ENCODE data around the gene NUFIP2.
"Not testable (repeated sequence)": the region's sequence is repeated elsewhere in the genome, so short reads cannot be mapped to it uniquely, and the experiment has no call there.

The NUFIP2 gene

DNA sequence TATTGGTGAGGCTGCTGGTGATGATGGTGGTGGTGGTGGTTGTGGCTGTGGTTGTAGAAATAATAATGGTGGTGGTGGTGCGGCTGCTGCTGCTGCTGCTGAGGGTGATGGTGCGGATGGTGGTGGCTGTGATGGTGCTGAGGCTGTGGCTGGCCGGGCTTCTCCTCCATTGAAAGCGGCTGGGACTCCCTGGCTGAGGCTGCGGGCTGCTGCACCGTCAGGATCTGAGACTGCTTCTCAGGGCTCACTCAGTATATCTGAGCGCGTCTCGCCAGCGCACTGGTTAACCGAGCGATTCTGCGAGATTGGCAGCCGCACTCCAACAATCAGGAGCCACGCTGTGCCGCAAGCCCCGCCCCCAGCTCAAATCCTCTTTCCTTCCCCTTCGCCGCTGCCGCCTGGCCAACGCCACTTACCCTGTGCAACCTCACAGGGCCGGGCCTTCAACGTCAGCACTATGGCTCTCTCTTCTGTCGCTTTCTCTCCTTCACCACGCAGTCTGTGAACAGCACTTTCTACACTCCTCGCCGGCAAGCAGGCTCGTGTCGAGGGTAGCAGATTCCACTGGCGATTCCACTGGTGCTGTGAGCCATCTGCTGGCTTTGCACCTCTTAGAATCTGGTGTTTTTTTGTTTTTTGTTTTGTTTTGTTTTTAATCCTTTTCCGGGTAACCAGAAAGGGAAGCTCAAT lies at the start of gene NUFIP2:
Gene NUFIP2, minus strand, starts transcription at position 259 of the 690 bp plus-strand sequence. Its CDS starts 89 bp downstream, at position 170.
- DNase-seq (ENCODE audit: low read depth), result peak; percentile 99

DNA sequence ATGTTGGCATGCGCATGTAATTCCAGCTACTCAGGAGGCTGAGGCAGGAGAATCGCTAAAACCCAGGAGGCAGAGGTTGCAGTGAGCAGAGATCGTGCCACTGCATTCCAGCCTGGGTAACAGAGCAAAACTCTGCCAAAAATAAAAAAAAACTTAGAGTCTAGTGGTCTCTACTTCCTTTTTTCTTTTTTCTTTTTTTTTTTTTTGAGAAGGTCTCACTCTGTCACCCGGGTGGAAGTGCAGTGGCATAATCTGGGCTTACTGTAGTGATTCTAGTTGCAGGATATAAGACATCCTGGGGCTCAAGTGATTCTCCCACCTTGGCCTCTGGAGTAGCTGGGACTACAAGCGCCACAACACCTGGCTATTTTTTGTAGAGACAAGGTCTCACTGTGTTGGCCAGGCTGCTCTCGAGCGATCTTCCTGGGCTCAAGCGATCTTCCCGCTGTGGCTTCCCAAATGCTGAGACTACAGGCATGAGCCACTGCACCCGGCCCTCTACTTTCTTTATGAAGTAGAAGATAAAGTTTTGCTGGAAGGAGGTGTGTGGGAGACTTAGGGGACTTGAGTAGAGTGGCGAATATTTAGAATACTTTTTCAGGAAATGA lies 48.3 kb upstream of the NUFIP2 start:
- DNase-seq (ENCODE audit: low read depth), result no peak

GRCh38 chr17:29341726-29342125 lies 47.8 kb upstream of the NUFIP2 start:
- DNase-seq (ENCODE audit: low read depth), result peak; percentile 19

- DNase-seq (ENCODE audit: low read depth), result not testable (repeated sequence)
Observed at GRCh38 chr17:29339016-29339415, 45.1 kb upstream of the NUFIP2 start.

DNA sequence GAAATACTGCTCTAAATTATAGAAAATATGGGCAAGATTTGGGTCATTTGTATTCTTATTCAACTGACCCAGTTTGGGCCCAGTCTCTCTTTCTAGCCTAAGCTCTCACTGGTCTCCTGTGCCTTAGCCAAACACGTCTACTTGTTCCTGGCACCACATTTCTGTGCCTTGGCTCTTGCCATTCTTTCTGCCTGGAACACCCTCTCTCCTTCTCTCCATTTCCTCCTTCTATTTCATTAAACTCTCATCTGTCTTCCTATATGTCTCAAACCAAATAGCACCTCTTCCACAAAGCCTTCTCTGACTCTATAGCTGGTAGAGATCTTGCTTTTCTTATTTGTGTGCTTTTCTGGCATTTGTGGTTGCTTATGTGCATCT lies 37.7 kb upstream of the NUFIP2 start:
- DNase-seq (ENCODE audit: low read depth), result no peak

DNA sequence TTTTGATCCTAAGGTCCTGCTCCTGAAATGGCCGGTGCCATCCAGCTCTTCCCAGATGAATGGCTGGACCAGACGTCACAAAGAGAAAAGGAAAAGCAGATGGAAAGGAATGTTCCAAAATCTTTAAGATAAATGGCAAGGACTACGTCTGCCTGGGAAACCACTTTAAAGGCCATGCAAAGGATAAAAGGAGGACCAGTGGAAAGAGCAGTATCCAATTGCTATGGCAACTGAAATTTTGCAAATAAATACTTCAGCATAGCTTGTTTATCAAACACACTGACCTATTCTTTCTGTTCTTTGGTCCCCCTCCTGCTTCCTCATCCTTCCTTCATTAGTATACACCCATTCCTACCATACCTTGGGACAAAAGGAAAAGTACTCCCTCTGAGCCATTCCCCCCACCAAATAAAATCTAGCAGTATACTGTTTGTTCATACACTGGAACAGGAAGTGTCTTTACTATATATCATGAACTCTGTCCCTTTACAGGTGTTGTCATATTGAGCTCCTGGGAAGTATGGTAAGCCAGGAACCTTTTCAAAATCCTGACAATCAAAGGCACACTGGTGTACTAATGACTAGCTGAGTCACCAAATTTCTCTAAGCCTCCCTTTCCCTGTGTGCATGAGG lies 37.2 kb upstream of the NUFIP2 start:
- no peak for DNase-seq (ENCODE audit: low read depth)

DNA sequence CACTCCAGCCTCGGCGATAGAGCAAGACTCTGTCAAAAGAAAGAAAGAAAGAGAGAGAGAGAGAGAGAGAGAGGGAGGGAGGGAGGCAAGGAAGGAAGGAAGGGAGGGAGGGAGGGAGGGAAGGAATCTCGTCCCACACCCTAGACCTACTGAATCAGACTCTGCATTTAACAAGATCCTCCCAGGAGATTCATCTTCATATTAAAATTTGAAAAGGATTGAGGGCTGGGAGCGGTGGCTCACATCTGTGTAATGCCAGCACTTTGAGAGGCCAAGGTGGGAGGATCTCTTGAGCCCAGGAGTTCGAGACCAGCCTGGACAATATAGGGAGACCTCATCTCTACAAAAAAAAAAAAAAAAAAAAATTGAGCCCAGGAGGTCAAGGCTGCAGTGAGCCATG lies 33.5 kb upstream of the NUFIP2 start:
- no peak for DNase-seq (ENCODE audit: low read depth)

- DNase-seq (ENCODE audit: low read depth), result peak; percentile 17
Observed at GRCh38 chr17:29326023-29326813, 32.3 kb upstream of the NUFIP2 start.

DNA sequence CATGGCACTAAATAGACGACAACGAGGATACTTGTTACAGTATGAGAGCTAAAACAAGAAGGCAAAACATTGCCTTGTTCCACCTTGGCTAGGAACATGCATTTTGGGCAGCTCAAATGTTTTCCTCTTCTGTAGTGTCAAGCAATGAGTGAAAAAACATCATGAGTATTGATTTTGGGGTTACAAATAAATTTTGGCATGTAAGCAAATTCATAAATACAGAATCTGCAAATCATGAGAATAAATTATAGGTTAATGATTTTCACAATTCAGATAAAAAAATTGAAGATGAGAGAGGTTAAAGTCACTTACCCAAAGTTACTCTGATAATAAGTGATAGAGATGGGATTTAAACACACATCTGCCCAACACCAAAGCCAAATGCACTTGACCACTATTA lies 28.4 kb upstream of the NUFIP2 start:
- DNase-seq (ENCODE audit: low read depth), result no peak

DNA sequence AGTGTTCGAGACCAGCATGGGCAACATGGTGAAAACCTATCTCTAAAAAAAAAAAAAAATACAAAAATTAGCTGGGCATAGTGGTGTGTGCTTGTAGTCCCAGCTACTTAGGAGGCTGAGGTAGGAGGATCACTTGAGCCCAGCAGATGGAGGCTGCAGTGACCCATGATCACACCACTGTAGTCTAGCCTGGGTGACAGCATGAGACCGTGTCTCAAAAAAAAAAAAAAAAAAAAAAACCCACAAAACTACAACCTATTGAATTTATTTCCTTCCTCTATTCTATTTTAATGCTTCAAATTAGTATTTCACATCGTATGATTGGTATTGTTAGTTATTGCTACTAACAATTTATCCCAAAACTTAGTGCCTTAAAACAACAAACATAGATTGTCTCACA lies 9.4 kb upstream of the NUFIP2 start:
- no peak for DNase-seq (ENCODE audit: low read depth)

GRCh38 chr17:29299031-29299430 lies 5.1 kb upstream of the NUFIP2 start:
- no peak for DNase-seq (ENCODE audit: low read depth)

DNA sequence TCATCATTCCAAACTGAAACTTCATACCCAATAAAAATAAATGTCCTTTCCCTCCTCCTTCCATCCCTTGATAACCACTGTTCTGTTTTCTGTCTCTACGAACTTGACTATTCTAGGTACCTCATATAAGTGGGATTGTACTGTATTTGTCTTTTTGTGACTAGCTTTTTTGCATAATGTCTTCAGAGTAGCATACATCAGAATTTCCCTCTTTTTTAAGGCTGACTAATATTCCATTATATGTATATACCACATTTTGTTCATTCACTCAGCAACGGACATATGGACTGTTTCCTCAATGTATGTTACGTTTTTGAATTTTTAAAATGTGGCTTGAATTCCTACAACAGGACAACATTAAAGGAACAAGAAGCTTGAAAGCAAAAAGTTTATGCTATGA lies 1.5 kb upstream of the NUFIP2 start:
- no peak for DNase-seq (ENCODE audit: low read depth)

DNA sequence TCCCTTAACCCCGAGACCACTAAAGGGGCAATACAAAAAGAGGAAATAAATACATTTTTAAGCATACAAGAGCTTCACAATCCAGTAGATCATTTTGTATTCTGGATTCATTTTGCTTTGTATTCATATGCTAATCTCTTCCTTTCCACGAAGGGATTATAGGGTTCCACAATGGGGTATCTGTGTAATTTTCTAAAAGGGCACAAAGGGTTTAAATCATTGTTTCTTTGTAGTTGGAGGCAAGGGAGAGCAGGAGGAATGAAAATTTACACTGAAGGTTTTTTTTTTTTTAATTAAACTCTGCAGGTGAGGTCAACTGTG lies 592 bp upstream of the NUFIP2 start:
- no peak for DNase-seq (ENCODE audit: low read depth)

- DNase-seq (ENCODE audit: low read depth), result peak; percentile 77
Observed at GRCh38 chr17:29292992-29293889, 707 bp downstream of the NUFIP2 start.

GRCh38 chr17:29292071-29292991 lies 1.6 kb downstream of the NUFIP2 start:
- peak; percentile 65 for DNase-seq (ENCODE audit: low read depth)

GRCh38 chr17:29291163-29291752 lies 2.7 kb downstream of the NUFIP2 start:
- peak; percentile 84 for DNase-seq (ENCODE audit: low read depth)

DNA sequence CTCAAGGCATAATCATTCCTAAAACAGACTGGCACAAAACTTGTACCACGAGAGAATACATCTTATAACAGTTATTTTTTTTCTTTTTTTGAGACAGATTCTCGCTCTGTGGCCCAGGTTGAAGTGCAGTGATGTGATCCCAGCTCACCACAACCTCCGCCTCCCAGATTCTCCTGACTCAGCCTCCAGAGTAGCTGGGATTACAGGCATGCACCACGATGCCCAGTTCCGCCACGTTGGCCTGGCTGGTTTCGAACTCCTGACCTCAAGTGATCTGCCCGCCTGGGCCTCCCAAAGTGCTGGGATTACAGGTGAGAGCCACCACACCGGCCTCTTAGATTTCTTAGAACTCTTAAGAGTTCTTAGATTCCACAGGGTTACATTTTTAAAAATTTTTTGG lies 4.1 kb downstream of the NUFIP2 start:
- DNase-seq (ENCODE audit: low read depth), result peak; percentile 10

- no peak for DNase-seq (ENCODE audit: low read depth)
Observed at GRCh38 chr17:29283961-29284360, 10.0 kb downstream of the NUFIP2 start.

- DNase-seq (ENCODE audit: low read depth), result peak; percentile 36
Observed at GRCh38 chr17:29283496-29283895, 10.5 kb downstream of the NUFIP2 start.

- no peak for DNase-seq (ENCODE audit: low read depth)
Observed at GRCh38 chr17:29279397-29280070, 14.4 kb downstream of the NUFIP2 start.
